Muscle of back (tissue), 11 donors: ENCODE measurements around the gene COPE. TPM values are rescaled to one million over a fixed set of nuclear protein-coding genes. Genes with fewer than 3 reads are reported as not detected.

Experiments
- DNase-seq, 3 donors: peaks; one replicate each; pipeline versions ENCODE4 v3.0.0 to v3.0.0-alpha.2; 2013
- polyA plus RNA-seq, 10 donors: library from polyadenylated mRNA; unstranded; fragments of 120-200 nt; gene quantifications; one replicate each; pipeline ENCODE4 v1.2.1, GENCODE V29; 2013; ENCODE audit not compliant: insufficient read length in 10 of 10

COPE gene
- polyA plus RNA-seq, 10 donors: 60.4 to 102 (median 78.4) TPM

DNA sequence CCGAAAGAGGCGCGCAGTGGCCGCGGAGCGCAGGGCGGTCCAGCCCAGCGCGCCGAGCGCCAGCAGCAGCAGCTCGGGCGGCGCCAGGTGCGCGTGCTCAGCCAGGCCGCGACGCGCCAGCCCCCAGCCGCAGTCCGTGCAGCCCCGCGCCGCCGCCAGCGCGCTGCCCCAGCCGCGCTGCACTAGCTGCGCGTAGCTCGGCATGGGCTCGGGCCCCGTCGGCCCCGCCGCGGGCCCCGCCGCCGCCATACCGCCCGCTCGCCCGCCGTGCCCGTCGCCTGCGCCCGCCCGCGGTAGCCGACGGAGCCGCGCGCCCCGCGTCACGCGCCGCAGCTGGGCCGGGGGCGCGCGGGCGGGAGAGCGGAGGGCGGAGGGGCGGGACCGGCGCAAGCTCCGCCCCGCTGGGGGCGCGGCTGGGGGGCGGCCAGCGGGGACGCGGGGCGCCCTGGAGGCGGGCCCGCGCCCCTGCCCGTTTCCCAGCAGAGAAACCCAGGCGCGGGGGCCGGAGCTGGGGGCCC is 23.3 kb downstream of the COPE start, which contains the start of gene CERS1:
CERS1 (minus strand) TSS at position 335 of the 518 bp plus-strand sequence; CDS start at position 249, 86 bp downstream.
- DNase-seq: peak in 2 of 3 donors; percentile 37 to 48

DNA sequence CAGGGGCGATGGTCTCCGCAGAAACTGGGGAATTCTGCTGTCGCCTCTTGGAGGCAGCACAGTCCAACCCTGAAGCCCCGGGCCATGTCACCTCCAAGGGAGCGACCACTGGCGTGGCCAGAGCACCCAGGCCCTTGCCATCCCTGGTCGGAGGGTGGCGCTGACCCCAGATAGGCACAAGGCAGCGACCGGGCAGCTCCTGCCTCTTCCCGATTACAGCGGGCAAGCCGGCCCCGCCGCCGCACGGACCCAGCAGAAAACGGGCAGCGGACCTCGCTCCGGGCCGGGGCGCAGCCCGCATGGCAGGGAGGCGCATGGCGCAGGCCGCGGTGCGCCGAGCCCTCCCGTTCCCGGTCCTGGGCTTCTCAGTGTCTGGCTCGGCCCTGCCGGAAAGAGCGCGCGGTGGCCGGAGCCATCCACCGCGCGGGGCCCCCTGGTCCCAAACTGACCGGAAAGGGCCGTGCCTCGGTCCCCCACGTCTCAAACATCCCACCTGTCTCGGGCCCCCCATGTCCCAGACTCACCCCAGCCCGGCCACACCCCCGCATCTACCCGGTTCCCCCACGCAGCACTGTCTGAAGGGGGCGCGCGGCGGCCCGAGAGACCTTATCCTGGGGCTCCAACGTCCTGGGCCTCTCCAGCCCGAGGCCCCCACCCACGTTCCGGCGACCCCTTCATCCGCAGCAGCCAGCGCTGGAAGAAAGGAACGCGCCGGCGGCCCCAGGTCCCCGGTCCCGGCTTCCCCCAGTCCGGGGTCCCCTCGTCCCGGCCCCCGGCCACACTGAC is 24.0 kb downstream of the COPE start:
- peak; percentile 20 to 77 (median 49) for DNase-seq

DNA sequence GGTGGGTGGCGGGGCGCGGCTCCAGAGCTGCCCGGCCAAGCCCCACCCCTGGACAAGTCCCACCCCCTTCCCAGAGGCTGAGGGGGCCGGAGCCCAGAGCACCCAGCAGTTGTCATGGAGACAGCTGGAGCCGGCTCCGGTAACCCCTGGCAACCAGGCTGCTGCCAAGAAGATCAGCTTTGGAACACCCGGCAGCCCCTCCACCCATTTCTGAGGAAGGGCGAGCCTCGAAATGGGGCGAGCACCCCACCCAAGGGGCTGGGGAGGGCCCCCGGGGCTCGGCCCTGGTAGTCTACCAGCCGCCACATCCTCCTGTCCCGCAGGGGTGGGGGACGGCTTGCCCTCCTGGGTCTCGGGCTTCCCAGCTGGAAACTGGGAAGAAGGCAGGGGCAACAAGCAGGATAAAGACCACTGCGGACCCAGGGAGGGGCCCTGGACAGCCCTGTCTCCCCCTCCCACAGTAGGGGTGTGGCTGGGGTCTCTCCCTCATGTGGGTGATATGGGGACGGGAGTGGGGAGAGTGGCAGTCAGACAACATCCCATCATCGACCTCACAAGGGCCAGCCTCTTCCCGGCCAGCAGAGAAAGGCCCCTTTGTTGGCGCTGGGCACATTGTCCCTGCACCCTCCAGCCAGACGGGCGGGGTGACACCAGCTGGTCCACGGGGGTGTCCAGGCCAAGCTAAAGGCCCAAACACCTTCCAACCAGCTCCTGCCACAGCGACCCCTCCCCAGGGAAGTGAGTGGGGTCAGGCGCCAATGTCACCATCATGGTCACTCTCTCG is 24.7 kb downstream of the COPE start:
- DNase-seq: peak; percentile 57 to 89 (median 84)

DNA sequence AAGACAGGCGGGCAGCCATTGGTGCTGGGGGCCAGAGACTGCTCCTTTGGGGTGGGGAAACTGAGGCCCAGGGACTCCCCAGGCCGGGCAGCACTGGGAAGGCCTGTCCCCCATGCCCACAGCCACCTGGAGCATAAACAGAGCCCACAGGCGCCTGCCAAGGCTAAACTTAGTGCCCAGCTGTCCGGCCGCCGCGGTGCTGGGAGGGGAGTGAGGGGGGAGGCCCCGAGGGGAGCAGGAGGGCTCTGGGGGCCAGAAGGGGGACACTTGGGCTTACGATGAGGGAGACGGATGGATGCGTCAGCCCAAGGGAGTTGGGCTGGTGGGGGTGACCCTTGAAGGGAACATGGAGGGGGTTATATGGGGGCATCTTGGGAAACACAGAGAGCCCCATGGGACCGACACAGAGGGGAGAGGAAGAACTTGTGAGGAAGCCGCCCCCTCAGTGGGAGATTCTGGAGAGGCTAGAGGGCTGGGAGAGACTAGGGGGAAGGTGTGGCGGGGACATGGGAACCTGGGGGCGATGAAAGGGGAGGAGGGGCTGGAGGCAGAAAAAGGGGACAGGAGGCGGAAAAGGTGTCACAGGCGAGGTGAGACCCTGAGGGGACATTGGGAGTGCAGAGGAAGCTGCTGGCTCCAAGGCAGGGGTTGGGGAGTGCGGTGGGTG is 25.5 kb downstream of the COPE start:
- peak; percentile 38 to 51 (median 49) for DNase-seq

DNA sequence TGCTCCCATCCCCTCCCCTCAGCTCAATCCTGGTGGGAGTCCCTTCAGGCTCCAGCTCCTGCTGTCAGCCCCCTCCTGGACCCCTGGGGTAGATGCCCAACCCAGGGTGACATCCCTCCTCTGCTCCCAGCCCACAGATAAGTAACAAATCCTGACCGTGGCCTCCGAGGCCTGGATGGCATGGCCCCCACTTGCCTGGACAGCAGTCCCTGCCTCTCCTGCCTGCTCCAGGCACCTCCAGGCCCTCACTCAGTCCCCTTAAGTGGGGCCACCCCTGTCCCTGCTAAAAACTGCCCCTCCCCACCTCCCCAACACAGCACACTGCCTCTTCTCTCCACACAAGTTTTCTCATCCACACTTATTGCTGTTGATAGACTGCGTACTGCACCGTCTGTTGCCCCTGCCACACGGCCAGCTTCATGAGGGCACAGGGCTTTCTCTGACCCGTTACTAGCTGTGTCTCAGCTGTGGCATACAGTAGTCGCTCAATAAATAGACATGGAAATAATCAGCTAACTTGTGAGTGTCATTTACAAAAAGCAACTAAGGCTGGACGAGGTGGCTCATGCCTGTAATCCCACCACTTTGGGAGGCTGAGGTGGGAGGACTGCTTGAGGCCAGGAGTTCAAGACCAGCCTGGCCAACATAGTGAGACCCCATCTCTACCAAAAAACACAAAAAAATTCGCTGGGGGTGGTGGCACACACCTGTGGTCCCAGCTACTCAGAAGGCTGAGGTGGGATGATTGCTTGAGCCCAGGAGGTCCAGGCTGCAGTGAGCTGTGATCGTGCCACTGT is 29.0 kb downstream of the COPE start:
- no peak for DNase-seq

DNA sequence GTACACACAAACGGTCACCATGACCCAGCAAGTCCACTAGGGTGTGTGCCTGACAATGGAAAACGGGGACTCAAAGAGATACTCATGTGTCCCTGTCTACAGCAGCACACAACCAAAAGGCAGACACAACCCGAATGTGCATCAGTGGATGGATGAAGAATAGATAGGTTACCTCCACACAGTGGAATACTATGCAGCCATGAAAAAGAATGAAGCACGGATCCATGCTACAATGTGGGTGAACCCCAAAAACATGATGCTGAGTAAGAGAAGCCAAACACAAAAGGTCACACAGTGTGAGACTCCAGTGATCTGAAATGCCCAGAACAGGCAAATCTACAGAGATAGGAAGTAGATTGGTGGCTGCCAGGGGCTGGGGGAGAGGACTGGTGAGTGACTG is 32.2 kb downstream of the COPE start:
- DNase-seq: no peak

DNA sequence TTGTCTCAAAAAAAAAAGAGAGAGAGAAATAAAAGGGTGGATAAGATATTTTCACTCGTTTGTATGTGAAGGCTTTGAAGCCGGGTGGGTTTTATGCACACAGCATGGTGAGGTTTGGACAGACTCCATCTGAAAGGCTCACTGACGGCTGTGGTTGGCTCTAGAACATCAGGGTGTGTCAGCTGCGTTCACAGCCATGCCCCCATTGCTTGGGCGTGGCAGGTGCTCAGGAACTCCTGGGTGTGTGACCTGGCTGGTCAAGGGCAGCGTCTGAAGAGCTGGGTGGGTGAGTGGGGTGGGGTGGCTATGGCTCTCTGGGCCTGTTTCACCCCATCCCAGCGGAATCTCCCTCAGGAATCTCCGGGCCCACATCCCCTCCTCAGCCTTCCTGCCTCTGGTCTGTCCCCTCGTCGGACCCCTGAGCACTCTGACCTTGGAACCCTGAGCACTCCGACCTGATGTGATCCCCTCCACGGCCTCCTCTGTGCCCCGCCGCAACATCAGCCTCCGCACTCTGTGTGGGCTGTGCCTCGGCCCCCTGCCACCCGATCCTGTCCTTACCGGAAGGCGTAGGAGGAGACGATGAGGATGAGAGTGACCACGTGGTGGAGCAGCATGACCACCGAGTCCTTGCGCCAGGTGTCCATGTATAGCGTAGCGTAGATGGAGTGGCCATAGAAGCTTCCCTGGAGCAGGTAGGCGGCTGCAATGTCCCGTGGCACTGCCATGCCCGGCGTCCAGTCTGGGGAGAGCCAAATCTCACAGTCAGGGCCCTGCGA is 35.5 kb downstream of the COPE start:
- DNase-seq: no peak

DNA sequence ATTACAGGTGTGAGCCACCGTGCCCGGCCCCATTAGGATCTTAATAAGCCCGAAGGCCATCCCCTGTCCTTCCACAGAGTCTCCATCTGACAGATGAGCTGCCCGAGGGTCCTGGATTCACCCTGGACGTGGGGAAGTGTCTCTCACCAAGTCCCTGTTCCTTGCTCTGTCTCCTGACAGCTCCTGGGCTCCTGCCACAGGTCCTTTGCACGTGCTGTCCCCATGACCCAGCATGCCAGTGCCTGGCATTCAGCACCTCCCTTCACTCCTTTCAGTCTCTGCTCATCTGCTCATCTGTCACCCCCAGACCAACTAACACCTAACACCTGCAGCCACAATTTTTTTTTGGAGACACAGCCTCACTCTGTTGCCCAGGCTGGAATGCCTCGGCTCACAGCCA is 37.7 kb downstream of the COPE start:
- DNase-seq: no peak

DNA sequence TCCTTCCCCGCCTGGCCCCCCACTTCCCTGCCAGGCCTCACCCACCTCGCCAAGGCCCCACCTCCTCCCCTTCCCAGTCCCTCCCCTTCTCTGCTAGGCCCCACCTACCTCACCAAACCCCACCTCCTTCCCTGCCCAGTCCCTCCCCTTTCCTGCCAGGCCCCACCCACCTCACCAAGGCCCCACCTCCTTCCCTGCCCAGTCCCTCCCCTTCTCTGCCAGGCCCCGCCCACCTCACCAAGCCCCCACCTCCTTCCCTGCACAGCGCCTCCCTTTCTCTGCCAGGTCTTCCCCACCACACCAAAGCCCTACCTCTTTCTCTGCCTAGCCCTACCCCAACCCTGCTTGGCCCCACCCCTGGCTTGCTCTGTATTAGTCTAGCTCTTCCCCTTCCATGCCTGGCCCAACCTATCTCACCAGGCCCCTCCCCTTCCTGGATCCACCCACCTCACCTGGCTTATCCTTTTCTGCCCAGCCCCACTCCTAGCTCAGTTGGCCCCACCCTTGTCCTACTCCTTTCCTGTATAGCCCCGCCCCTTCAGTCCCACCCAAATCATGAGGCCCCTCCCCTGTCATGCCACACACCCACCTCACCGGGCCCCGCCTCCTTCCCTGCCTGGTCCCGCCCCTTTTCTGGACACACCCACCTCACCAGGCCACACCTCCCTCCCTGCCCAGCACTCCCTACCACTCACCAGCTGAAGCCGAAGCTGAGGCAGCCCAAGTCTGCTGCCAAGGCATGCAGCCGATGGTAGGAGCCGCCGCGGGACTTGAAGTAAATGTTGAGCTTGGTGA is 39.4 kb downstream of the COPE start:
- DNase-seq: no peak

DNA sequence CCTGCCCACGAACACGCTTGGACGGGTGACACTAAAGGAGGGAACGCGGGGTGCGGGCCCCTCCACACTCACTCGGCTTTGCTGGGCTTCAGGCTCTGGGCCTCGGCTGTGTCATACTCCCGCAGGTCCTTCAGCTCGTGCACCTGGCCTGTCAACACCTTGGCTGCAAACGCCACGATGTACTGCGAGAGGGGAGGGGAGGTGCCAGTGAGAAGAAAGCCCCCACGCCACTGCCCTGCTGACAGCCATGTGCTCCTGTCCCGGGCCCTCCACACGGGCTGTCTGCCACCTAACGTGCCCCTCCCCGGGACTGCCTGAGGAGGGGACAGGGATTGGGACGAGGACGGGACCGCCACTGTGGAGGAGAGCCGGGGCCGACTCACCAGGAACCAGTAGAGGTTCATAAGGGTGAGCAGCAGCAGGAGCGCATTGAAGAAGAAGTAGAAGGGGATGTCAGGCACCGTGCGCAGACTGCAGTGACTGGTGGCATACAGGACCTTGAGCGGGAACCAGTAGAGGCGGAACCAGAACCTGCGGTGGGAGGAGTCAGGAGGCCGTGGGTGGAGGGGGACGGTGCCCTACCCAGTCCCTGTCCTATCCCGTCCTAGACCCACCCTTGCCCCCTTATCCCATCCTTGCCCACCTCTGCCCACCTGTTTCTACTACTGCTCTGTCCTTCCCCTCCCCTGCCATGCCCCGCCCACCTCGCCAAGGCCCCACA is 40.2 kb downstream of the COPE start:
- no peak for DNase-seq

DNA sequence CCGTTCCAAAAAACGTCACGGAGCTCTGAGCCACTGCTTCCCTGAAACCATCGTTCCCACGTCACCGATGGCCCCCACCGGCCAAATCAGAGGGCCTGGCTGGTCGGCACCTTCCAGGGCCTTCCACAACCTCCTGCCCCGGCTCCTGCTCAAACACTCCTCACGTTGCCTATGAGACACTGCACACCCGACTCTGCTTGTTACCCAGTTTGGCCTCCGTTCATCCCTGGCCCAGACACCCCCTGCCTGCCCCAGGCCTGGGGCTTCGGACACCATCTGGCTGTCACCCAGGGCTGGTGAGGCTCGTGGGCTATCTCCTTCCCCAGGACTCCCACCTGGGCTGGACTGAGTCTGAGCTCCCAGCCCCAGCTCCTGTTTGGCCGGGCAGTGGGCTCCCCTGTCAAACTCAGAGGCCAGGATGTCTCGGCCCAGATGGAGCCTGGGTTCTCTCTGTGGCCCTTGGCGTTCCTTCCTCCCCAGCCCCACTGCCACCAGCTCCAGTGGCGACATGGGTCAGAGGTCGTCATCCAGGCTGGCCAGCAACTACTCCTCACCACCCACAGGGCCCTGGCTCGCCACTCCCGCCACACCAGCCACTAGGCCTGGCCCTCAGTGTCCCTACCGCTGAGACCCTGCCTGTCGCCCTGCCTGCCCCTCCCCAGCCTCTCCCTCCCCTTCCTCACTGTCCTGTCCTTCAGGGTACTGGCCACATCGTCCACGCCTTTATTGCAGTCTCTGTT is 41.0 kb downstream of the COPE start:
- no peak for DNase-seq

DNA sequence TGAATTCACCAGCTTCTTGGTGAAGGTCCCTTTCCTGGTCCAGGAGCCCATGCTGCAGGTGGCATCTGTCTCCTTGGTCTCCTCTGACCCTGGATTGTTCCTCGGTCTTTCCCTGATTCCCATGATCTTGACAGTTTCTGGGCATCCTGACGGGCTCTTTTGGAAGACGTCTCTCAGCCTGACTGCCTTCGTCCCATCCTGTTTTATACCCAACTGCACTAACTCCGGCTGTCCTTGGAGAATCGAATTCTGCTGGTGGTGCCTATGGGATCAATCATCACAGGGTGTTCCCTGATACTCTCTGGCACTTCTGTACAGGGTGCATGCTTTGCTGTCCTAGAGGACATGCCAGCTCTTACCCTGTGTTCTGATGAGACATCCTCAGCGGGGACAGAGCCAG is 42.3 kb downstream of the COPE start:
- no peak for DNase-seq

DNA sequence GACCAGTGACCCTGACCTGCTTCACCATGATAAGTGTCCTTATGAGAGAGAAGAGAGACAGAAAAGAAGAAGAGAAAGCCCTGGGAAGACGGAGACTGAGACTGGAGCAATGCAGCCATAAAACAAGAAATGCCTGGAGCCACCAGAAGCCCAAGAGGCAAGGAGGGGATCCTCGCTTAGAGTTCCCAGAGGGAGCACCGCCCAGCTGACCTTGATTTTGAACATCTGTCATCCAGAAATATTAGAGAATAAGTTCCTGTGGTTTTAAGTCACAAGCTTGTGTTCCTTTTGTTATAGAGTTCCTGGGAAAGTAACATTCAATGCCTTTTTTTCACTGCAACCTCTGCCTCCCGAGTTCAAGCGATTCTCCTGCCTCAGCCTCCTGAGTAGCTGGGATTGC is 43.5 kb downstream of the COPE start:
- no peak for DNase-seq

DNA sequence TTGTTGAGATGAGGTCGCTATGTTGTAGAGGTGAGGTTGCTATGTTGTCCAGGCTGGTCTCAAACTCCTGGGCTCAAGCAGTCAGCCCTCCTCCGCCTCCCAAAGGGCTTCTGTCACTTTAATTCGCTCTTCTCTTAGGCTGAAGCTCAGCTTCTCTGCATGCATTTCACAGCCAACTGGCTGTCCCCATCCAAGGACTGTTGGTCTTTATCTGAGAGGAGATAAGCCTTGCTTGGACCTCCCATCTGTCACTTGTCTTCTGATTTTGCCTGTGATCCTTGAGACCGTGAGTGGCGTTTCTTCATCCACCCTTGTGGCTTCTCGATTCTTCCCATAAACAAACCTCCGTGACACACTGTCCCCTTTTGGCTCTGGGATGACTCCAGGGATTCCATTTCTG is 47.6 kb downstream of the COPE start:
- no peak for DNase-seq

DNA sequence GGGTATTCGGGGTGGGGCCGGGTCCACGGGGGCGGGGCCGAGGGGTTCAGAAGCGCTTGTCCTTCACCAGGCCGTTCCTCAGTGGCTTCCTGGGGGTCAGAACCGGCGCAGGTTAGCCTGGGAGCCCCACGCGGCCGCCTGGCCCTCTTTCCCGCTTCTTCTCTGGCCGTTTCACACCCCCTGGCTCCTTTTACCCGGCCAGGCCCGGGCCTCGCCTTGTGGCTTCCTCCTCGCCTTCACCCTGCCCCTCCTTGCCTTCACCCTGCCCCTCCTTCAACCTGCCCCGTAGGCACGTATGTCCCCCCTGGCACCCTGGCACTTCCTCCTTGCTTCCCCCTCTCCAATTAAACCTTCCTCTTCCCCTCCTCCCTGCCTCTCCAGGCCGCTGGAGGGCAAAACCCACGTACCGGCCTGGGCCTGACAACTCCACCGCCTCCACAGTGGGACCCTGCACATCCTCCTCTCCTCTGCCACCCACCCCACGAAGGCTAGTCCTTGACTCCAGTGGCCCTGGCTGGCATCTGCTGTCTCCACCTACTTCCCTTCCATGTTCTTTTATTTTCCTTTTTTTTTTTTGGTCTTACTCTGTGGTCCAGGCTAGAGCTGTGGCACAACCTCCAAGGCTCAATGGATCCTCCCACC is 48.5 kb downstream of the COPE start:
- no peak for DNase-seq

DNA sequence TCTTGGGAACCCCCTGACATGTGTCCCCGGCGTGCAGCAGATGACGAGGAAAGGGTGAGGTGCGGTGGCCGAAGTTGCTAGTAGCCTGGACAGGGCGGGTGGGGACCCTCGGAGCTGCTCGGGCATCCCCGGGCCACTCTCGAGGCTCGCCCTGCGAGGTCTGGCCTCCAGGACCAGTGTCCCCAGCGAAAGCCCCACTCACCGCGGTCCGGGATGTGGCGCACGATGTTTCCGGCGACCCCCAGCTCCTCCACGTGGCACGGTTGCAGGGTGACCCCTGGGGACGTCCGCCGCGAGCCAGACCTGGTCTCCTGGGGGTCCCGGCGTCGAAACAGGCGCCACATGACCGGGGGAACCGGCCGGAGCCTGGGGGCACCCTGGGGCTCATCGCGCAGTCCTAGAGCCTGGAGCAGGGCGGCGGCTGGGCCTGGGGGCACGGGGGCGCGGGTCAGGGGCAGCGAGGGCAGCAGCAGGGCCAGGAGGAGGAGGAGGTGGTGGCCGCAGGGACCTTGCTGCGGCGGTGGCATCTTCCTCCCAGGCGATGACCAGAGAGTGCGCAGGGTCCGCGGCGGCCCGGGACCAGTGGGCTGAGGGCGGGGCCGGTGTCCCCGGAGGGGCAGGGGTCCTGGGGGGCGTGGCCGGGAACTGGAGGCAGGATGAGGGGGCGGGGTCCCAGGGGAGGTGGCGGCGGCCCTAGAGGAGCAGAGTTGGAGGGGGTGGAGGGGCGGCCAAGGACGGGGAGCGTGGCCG is 49.2 kb downstream of the COPE start:
- no peak for DNase-seq

DNA sequence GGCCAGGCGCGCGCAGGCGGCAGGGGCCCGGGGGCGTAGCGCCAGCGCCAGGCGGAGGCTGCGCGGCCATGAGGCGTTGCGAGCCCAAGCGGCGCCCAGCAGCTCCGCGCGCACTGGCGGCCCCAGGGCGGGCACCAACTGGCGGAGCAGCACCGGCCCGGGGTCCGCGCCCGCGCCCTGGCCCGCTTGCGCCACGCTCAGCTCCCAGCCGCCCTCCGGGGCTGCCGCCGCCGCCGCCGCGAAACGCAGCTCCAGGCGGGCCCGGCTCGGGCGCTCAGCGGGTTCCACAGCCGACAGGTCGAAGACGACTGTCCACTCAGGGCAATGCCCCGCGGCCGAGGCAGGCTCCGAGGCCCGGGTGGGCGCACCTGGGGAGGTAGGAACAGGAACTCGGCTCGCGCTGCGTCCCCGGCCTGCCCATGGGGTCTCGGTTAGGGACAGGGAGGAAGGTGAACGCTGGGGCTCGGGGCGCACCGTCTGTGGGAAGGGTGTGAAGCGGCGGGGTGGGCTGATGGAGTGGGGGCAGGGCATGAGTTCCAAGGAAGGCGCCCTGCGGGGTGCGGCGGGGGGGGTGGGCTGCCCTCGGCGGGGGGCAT is 50.1 kb downstream of the COPE start:
- no peak for DNase-seq
